Right lobe of liver (tissue), 4 donors: ENCODE data around the gene HINT1.
"Not testable (repeated sequence)": the region's sequence is repeated elsewhere in the genome, so short reads cannot be mapped to it uniquely, and the experiment has no call there.

ENCODE experiments used
- POLR2A ChIP-seq: fragments of 450-650 bp; IDR thresholded peaks from one replicate; pipeline ENCODE4 v1.6.1; 2017; ENCODE audit warnings: antibody characterized with exemption, mild to moderate bottlenecking
- TF ChIP-seq, protein P1 (sequence below), 4 donors: fragments of 200-600 bp in 3 of 4; fragments of 450-650 bp in 1 of 4; IDR thresholded peaks; one replicate each; pipeline versions ENCODE4 v1.5.1 to v1.8.0; 2016 to 2022; ENCODE audit warnings: antibody characterized with exemption in 4 of 4, mild to moderate bottlenecking in 2 of 4
- donor health status: DM: no; HTN: no; CAD: no.
- donor health status: DM: no; HTN: no; CAD: no.
- donor health status: DM: no; HTN: yes; CAD: no.

DNA sequence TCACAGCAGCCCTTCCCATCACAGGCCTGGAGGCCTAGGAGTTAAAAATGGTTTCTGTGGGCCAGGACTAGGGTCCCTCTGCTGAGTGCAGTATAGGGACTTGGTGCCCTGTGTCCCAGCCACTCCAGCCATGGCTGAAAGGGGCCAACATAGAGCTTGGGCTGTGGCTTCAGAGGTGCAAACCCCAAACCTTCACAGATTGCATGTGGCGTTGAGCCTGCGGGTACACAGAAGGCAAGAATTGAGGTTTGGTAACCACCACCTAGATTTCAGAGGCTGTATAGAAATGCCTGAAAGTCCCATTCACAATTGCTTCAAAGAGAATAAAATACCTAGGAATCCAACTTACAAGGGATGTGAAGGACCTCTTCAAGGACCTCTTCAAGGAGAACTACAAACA is 37.8 kb downstream of the HINT1 start:
- TF ChIP-seq POLR2A, result not testable (repeated sequence)
- TF ChIP-seq, protein P1, sequence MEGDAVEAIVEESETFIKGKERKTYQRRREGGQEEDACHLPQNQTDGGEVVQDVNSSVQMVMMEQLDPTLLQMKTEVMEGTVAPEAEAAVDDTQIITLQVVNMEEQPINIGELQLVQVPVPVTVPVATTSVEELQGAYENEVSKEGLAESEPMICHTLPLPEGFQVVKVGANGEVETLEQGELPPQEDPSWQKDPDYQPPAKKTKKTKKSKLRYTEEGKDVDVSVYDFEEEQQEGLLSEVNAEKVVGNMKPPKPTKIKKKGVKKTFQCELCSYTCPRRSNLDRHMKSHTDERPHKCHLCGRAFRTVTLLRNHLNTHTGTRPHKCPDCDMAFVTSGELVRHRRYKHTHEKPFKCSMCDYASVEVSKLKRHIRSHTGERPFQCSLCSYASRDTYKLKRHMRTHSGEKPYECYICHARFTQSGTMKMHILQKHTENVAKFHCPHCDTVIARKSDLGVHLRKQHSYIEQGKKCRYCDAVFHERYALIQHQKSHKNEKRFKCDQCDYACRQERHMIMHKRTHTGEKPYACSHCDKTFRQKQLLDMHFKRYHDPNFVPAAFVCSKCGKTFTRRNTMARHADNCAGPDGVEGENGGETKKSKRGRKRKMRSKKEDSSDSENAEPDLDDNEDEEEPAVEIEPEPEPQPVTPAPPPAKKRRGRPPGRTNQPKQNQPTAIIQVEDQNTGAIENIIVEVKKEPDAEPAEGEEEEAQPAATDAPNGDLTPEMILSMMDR (IDR thresholded peaks at IDR 0.05), result not testable (repeated sequence)
